Colonic mucosa (tissue), 4 donors: ENCODE measurements around the gene PLEKHA6. TPM values are rescaled to one million over a fixed set of nuclear protein-coding genes. Genes with fewer than 3 reads are reported as not detected.
"Not testable (repeated sequence)": the region's sequence is repeated elsewhere in the genome, so short reads cannot be mapped to it uniquely, and the experiment has no call there.

Experiments used
- DNase-seq: peaks from one replicate; pipeline ENCODE4 v3.0.0-alpha.2; 2020
- H3K27ac ChIP-seq: fragments of 200-600 bp; one replicate; pipeline ENCODE4 v1.8.0; 2021
- H3K27me3 ChIP-seq: fragments of 200-600 bp; one replicate; pipeline ENCODE4 v1.8.0; 2021
- H3K36me3 ChIP-seq: fragments of 200-600 bp; one replicate; pipeline ENCODE4 v1.8.0; 2021
- H3K4me1 ChIP-seq: fragments of 200-600 bp; one replicate; pipeline ENCODE4 v1.8.0; 2021; ENCODE audit warnings: mild to moderate bottlenecking
- H3K4me3 ChIP-seq: fragments of 200-600 bp; one replicate; pipeline ENCODE4 v1.8.0; 2021
- H3K9ac ChIP-seq, 2 donors: one replicate each; pipeline ENCODE4 v1.7.0; 2013; ENCODE audit warnings: control low read depth in 2 of 2, low read depth in 2 of 2, low read length in 2 of 2
- H3K9me3 ChIP-seq: fragments of 200-600 bp; one replicate; pipeline ENCODE4 v1.8.0; 2021
- intact Hi-C: fragments of 100-400 bp; cut with DNase I; formaldehyde crosslinking; loops from one replicate; pipeline ENCODE4 v1.14.1; 2022
- total RNA-seq, 2 donors: library from RNA; stranded (reverse); fragmentation: NEBNext Ultra II Directional in 1 of 2; extraction: Animal tissue kit (Norgen Biotek cat#: 25700) in 1 of 2; gene quantifications; one replicate each; pipeline ENCODE4 v1.2.1, GENCODE V29; 2021
- TF ChIP-seq, protein P1 (sequence below): fragments of 200-600 bp; IDR thresholded peaks from one replicate; pipeline ENCODE4 v1.8.0; 2022; ENCODE audit warnings: antibody characterized with exemption, mild to moderate bottlenecking
- donor health status: healthy.
- donor health status: DM: no; HTN: no; CAD: no.
- donor health status: DM: no; HTN: no; CAD: no.

Gene PLEKHA6
- total RNA-seq, 2 donors from 2014 or later, result 84.5 to 165 TPM

- DNase-seq, result no peak
These were observed 45.4 kb downstream of the PLEKHA6 start for GRCh38 chr1:204314171-204314892.

GRCh38 chr1:204313675-204314074, 46.1 kb downstream of the PLEKHA6 start:
- TF ChIP-seq, protein P1, sequence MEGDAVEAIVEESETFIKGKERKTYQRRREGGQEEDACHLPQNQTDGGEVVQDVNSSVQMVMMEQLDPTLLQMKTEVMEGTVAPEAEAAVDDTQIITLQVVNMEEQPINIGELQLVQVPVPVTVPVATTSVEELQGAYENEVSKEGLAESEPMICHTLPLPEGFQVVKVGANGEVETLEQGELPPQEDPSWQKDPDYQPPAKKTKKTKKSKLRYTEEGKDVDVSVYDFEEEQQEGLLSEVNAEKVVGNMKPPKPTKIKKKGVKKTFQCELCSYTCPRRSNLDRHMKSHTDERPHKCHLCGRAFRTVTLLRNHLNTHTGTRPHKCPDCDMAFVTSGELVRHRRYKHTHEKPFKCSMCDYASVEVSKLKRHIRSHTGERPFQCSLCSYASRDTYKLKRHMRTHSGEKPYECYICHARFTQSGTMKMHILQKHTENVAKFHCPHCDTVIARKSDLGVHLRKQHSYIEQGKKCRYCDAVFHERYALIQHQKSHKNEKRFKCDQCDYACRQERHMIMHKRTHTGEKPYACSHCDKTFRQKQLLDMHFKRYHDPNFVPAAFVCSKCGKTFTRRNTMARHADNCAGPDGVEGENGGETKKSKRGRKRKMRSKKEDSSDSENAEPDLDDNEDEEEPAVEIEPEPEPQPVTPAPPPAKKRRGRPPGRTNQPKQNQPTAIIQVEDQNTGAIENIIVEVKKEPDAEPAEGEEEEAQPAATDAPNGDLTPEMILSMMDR, result no peak
- intact Hi-C loops, result no loop called here
- Histone ChIP-seq H3K9ac (no peak overlapping the region), H3K9me3 (no peaks in the 10 kb centered on the region), H3K4me1 (no peaks in the 10 kb centered on the region), H3K27ac (no peak overlapping the region), H3K36me3 (no peaks in the 10 kb centered on the region), H3K27me3 (no peaks in the 10 kb centered on the region), H3K4me3 (no peak overlapping the region)
- DNase-seq, result no peak

More at GRCh38 chr1:204314171-204314892, 45.4 kb downstream of the PLEKHA6 start:
- Histone ChIP-seq H3K27ac (no peak overlapping the region), H3K36me3 (no peaks in the 10 kb centered on the region), H3K9me3 (no peaks in the 10 kb centered on the region), H3K4me1 (no peaks in the 10 kb centered on the region), H3K4me3 (no peak overlapping the region), H3K27me3 (no peaks in the 10 kb centered on the region), H3K9ac (no peak overlapping the region)
- TF ChIP-seq, protein P1, result no peak
- intact Hi-C loops, result no loop called here

GRCh38 chr1:204310970-204311369, 48.8 kb downstream of the PLEKHA6 start:
- not testable (repeated sequence) for H3K9ac ChIP-seq

GRCh38 chr1:204308023-204308628, 51.6 kb downstream of the PLEKHA6 start:
- H3K9ac ChIP-seq, result no peak overlapping the region
- no peaks in the 10 kb centered on the region for H3K9me3 ChIP-seq
- TF ChIP-seq, protein P1, result no peak
- no peaks in the 10 kb centered on the region for H3K27me3 ChIP-seq
- H3K27ac ChIP-seq, result no peak overlapping the region
- no peak overlapping the region for H3K4me3 ChIP-seq
- H3K4me1 ChIP-seq, result no peaks in the 10 kb centered on the region
- intact Hi-C loops, result no loop called here
- no peaks in the 10 kb centered on the region for H3K36me3 ChIP-seq
- DNase-seq, result no peak

More at GRCh38 chr1:204310970-204311369, 48.8 kb downstream of the PLEKHA6 start:
- intact Hi-C loops, H3K9me3 ChIP-seq, H3K36me3 ChIP-seq, DNase-seq, H3K27me3 ChIP-seq, H3K4me3 ChIP-seq, H3K27ac ChIP-seq, H3K4me1 ChIP-seq: not testable (repeated sequence)

- intact Hi-C loops, result no loop called here
These were observed 52.3 kb downstream of the PLEKHA6 start for GRCh38 chr1:204307334-204307883.

More at GRCh38 chr1:204307334-204307883, 52.3 kb downstream of the PLEKHA6 start:
- no peaks in the 10 kb centered on the region for H3K36me3 ChIP-seq
- H3K27me3 ChIP-seq, result no peaks in the 10 kb centered on the region
- TF ChIP-seq, protein P1, result no peak
- H3K9me3 ChIP-seq, result no peaks in the 10 kb centered on the region
- no peak for DNase-seq
- no peak overlapping the region for H3K9ac ChIP-seq
- no peaks in the 10 kb centered on the region for H3K4me1 ChIP-seq
- no peak overlapping the region for H3K27ac ChIP-seq
- no peak overlapping the region for H3K4me3 ChIP-seq
